ENCODE measurements around the gene HPS5. TPM values are rescaled to one million over a fixed set of nuclear protein-coding genes. Genes with fewer than 3 reads are reported as not detected.
"Not testable (repeated sequence)": the region's sequence is repeated elsewhere in the genome, so short reads cannot be mapped to it uniquely, and the experiment has no call there.

HPS5 gene
- total RNA-seq, 1 experiment from 2014 or later = 15.4 TPM

GRCh38 chr11:18248561-18248960 is 73.4 kb downstream of the HPS5 start, which contains the start of gene SAA2:
Gene SAA2, minus strand, starts transcription at chr11:18248668. Its CDS starts 657 bp downstream, at chr11:18248011.
- Histone ChIP-seq H3K4me1 (ENCODE audit: insufficient read depth, low read length) (no peaks in the 10 kb centered on the region), H4K20me1 (ENCODE audit: control insufficient read depth, insufficient read depth, insufficient read length) (no peaks in the 10 kb centered on the region), H3K79me2 (ENCODE audit: insufficient read depth, low read length) (no peaks in the 10 kb centered on the region), H2BK20ac (ENCODE audit: low read depth, low read length, poor library complexity, severe bottlenecking) (no peak within 1 kb of the TSS), H3K18ac (ENCODE audit: insufficient read length, low read depth, low read length) (no peak within 1 kb of the TSS), H2BK120ac (ENCODE audit: low read depth, low read length, poor library complexity, severe bottlenecking) (no peak within 1 kb of the TSS), H3K27me3 (ENCODE audit: insufficient read depth, low read length) (no peaks in the 10 kb centered on the region), H2BK5ac (ENCODE audit: insufficient read length, low read length) (no peak within 1 kb of the TSS), H3K9ac (ENCODE audit: extremely low read depth, insufficient read length, low read length) (no peak within 1 kb of the TSS), H3K9me3 (ENCODE audit: control insufficient read depth, low read depth, low read length) (no peaks in the 10 kb centered on the region), H4K91ac (ENCODE audit: insufficient read length, low read depth, low read length) (no peak within 1 kb of the TSS), H3K4me2 (ENCODE audit: insufficient read depth, insufficient read length, low read length) (no peak within 1 kb of the TSS), H3K56ac (ENCODE audit: insufficient read length, low read depth, low read length) (no peak within 1 kb of the TSS), H4K5ac (ENCODE audit: insufficient read length, low read depth, low read length) (no peak within 1 kb of the TSS), H2BK15ac (ENCODE audit: low read depth, low read length) (no peak within 1 kb of the TSS), H3K4ac (ENCODE audit: low read depth, low read length) (no peak within 1 kb of the TSS), H3K27ac (ENCODE audit: insufficient read length, low read depth, low read length) (no peak within 1 kb of the TSS), H3T11ph (ENCODE audit: low read length) (no peak within 1 kb of the TSS), H3K79me1 (ENCODE audit: insufficient read depth, low read depth, low read length, poor library complexity, severe bottlenecking) (no peaks in the 10 kb centered on the region), H3K14ac (ENCODE audit: insufficient read depth, low read length) (no peak within 1 kb of the TSS), H2AFZ (ENCODE audit: low read length) (no peak within 1 kb of the TSS), H3K23ac (ENCODE audit: insufficient read length, low read depth, low read length) (no peak within 1 kb of the TSS), H3K23me2 (ENCODE audit: insufficient read length, low read depth, low read length, poor library complexity, severe bottlenecking) (no peaks in the 10 kb centered on the region), H4K8ac (replicated peaks; ENCODE audit: insufficient read length, low read depth, low read length) (no peak within 1 kb of the TSS), H2AK5ac (ENCODE audit: insufficient read length, low read length) (no peak within 1 kb of the TSS), H2BK12ac (ENCODE audit: insufficient read length, low read depth, low read length) (no peak within 1 kb of the TSS)
- no peaks in the 10 kb centered on the region; the same call in 1 of the 2 replicates for H3K27me3 Mint-ChIP-seq (ENCODE audit: low read depth)
- TF ChIP-seq, protein P1, sequence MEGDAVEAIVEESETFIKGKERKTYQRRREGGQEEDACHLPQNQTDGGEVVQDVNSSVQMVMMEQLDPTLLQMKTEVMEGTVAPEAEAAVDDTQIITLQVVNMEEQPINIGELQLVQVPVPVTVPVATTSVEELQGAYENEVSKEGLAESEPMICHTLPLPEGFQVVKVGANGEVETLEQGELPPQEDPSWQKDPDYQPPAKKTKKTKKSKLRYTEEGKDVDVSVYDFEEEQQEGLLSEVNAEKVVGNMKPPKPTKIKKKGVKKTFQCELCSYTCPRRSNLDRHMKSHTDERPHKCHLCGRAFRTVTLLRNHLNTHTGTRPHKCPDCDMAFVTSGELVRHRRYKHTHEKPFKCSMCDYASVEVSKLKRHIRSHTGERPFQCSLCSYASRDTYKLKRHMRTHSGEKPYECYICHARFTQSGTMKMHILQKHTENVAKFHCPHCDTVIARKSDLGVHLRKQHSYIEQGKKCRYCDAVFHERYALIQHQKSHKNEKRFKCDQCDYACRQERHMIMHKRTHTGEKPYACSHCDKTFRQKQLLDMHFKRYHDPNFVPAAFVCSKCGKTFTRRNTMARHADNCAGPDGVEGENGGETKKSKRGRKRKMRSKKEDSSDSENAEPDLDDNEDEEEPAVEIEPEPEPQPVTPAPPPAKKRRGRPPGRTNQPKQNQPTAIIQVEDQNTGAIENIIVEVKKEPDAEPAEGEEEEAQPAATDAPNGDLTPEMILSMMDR (conservative IDR thresholded peaks at IDR 0.05) = no peak
- peaks cover 4% of the 10 kb centered on the region in 2 experiments for H3K9me3 Mint-ChIP-seq
- no CpG with 5 or more reads among the region's 5 CpGs for WGBS (ENCODE audit: extremely low coverage, insufficient read length, low lambda C conversion rate)
- H3K36me3 Mint-ChIP-seq (ENCODE audit: insufficient read depth in 1 of 3, low read depth in 3 of 3) = peaks cover 0 to 1% (median 0%) of the 10 kb centered on the region in 3 experiments; a peak in 1 of 7 replicates
- H3K4me3 Mint-ChIP-seq = no peak within 1 kb of the TSS
- peak within 1 kb of the TSS in 1 of 3 experiments; percentile 77; a peak in 2 of 7 replicates for H3K27ac Mint-ChIP-seq
- DNase-seq = no peak
- peaks cover 0 to 2% of the 10 kb centered on the region in 2 experiments; a peak in 1 of 4 replicates for H3K4me1 Mint-ChIP-seq

DNA sequence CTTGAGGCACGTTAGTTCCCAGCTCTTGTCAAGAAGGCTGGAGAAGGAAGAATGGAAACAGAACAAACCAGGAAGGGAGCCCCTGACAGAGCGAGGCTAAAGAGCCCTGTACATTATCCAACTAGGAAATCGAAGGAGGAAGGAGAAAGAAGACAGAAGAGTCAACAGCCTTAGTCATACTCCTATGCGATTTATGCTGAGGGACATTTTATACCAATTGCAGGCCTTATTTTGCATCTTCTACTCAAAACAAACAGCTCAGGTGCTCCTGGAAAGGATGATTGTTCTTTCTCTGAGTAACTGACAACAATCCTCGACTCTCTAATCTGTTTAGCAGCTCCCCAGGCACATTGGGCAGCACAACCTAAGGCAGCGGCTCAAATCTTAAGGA is 74.8 kb downstream of the HPS5 start:
- H3K9me3 Mint-ChIP-seq = peaks cover 6 to 13% of the 10 kb centered on the region in 2 experiments
- not testable (repeated sequence) for H2AFZ ChIP-seq (ENCODE audit: low read length); H2BK20ac ChIP-seq (ENCODE audit: low read depth, low read length, poor library complexity, severe bottlenecking); H4K91ac ChIP-seq (ENCODE audit: insufficient read length, low read depth, low read length); H2AK5ac ChIP-seq (ENCODE audit: insufficient read length, low read length); H3K9ac ChIP-seq (ENCODE audit: extremely low read depth, insufficient read length, low read length); H3K23ac ChIP-seq (ENCODE audit: insufficient read length, low read depth, low read length); H3K79me2 ChIP-seq (ENCODE audit: insufficient read depth, low read length); H3K4me3 Mint-ChIP-seq; H3K4ac ChIP-seq (ENCODE audit: low read depth, low read length); H3K18ac ChIP-seq (ENCODE audit: insufficient read length, low read depth, low read length); H3K27ac ChIP-seq (ENCODE audit: insufficient read length, low read depth, low read length); H3K9me3 ChIP-seq (ENCODE audit: control insufficient read depth, low read depth, low read length); H4K8ac ChIP-seq (replicated peaks; ENCODE audit: insufficient read length, low read depth, low read length); H3K23me2 ChIP-seq (ENCODE audit: insufficient read length, low read depth, low read length, poor library complexity, severe bottlenecking); H2BK120ac ChIP-seq (ENCODE audit: low read depth, low read length, poor library complexity, severe bottlenecking); H3T11ph ChIP-seq (ENCODE audit: low read length); H3K27ac Mint-ChIP-seq; H3K14ac ChIP-seq (ENCODE audit: insufficient read depth, low read length); H3K56ac ChIP-seq (ENCODE audit: insufficient read length, low read depth, low read length); H2BK5ac ChIP-seq (ENCODE audit: insufficient read length, low read length); H4K20me1 ChIP-seq (ENCODE audit: control insufficient read depth, insufficient read depth, insufficient read length); H2BK15ac ChIP-seq (ENCODE audit: low read depth, low read length); H3K79me1 ChIP-seq (ENCODE audit: insufficient read depth, low read depth, low read length, poor library complexity, severe bottlenecking); H3K27me3 Mint-ChIP-seq (ENCODE audit: low read depth); H2BK12ac ChIP-seq (ENCODE audit: insufficient read length, low read depth, low read length); H3K36me3 Mint-ChIP-seq (ENCODE audit: insufficient read depth in 1 of 3, low read depth in 3 of 3); H3K4me1 ChIP-seq (ENCODE audit: insufficient read depth, low read length); H4K5ac ChIP-seq (ENCODE audit: insufficient read length, low read depth, low read length); H3K27me3 ChIP-seq (ENCODE audit: insufficient read depth, low read length); DNase-seq; H3K4me2 ChIP-seq (ENCODE audit: insufficient read depth, insufficient read length, low read length); H3K4me1 Mint-ChIP-seq
- WGBS (ENCODE audit: extremely low coverage, insufficient read length, low lambda C conversion rate) = no CpG with 5 or more reads among the region's 6 CpGs

Data from H9 (cell line).